ENCODE data around the gene ARAP2. TPM values are rescaled to one million over a fixed set of nuclear protein-coding genes. Genes with fewer than 3 reads are reported as not detected.

The ARAP2 gene
- total and polyA plus RNA-seq, 2 of the 13 experiments (the other 11 are each of a cell fraction or from before 2014, with no cell fraction given), result 0.37 to 1.4 TPM

DNA sequence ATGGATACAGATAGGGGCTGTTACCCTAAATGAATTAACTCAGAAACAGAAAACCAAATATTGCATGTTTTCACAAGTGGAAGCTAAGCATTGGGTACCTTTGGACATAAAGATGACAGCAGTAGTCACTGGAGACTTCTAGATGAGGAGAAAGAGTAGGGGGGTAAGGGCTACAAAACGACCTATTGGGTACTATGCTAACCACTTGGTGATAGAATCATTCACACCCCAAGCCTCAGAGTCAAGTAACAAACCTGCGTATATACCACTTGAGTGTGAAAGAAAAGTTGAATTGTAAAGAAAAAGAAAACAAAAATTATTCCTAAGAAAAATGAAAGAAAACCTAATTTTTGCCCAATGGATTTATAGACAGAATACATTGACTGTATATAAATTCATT is 7.7 kb upstream of the ARAP2 start:
- DNase-seq (ENCODE audit: low spot score) (no peak), ATAC-seq (no peak), FAIRE-seq (no peak)
- POLR2A ChIA-PET, result no interaction called here
- H3K79me2 ChIP-seq (ENCODE audit: insufficient read depth, low read length), result no peaks in the 10 kb centered on the region
- H3K4me2 ChIP-seq (ENCODE audit: low read depth, low read length), result no peak overlapping the region
- no peaks in the 10 kb centered on the region for H3K27me3 ChIP-seq (ENCODE audit: control insufficient read depth in 1 of 2, insufficient read depth in 2 of 2, low read length in 2 of 2)
- in situ Hi-C loops (cut with HindIII; ENCODE audit: extremely low pct_ligation_motif_present, low pct_unique_long_range_greater_than_20kb) (no loop called here), intact Hi-C loops (cut with micrococcal nuclease; ENCODE audit: unreplicated experiment) (no loop called here)
- no peaks in the 10 kb centered on the region for H4K20me1 ChIP-seq (ENCODE audit: insufficient read depth, low read length)
- H3K4me3 ChIP-seq (replicated peaks in 1 of 3; ENCODE audit: insufficient read depth in 1 of 3, low read depth in 2 of 3, low read length in 3 of 3), result no peak overlapping the region
- H3K4me1 ChIP-seq (ENCODE audit: insufficient read depth, low read length), result no peaks in the 10 kb centered on the region
- no peaks in the 10 kb centered on the region for H3K9me3 ChIP-seq (ENCODE audit: low read length)
- 0% methylated on average over 2 of the region's 2 CpGs for WGBS (ENCODE audit: low lambda C conversion rate)
- H3K9ac ChIP-seq (ENCODE audit: insufficient read depth, low read depth, low read length), result no peak overlapping the region
- H3K36me3 ChIP-seq (replicated peaks in 1 of 2; ENCODE audit: control insufficient read depth in 1 of 2, insufficient read depth in 2 of 2, low read length in 2 of 2), result no peaks in the 10 kb centered on the region
- CTCF ChIA-PET (ENCODE audit: low intra/inter-chr PET ratio, low total read pairs), result no interaction called here
- BruUV-seq (replicated peaks), result no TSS peak
- no peak overlapping the region for H2AFZ ChIP-seq (ENCODE audit: low read length)
- H3K27ac ChIP-seq (ENCODE audit: extremely low read length, insufficient read depth, low read length), result no peak overlapping the region
- TF ChIP-seq, protein P1, sequence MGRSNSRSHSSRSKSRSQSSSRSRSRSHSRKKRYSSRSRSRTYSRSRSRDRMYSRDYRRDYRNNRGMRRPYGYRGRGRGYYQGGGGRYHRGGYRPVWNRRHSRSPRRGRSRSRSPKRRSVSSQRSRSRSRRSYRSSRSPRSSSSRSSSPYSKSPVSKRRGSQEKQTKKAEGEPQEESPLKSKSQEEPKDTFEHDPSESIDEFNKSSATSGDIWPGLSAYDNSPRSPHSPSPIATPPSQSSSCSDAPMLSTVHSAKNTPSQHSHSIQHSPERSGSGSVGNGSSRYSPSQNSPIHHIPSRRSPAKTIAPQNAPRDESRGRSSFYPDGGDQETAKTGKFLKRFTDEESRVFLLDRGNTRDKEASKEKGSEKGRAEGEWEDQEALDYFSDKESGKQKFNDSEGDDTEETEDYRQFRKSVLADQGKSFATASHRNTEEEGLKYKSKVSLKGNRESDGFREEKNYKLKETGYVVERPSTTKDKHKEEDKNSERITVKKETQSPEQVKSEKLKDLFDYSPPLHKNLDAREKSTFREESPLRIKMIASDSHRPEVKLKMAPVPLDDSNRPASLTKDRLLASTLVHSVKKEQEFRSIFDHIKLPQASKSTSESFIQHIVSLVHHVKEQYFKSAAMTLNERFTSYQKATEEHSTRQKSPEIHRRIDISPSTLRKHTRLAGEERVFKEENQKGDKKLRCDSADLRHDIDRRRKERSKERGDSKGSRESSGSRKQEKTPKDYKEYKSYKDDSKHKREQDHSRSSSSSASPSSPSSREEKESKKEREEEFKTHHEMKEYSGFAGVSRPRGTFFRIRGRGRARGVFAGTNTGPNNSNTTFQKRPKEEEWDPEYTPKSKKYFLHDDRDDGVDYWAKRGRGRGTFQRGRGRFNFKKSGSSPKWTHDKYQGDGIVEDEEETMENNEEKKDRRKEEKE (IDR thresholded peaks at IDR 0.05), result no peak
- TF ChIP-seq, protein P2, sequence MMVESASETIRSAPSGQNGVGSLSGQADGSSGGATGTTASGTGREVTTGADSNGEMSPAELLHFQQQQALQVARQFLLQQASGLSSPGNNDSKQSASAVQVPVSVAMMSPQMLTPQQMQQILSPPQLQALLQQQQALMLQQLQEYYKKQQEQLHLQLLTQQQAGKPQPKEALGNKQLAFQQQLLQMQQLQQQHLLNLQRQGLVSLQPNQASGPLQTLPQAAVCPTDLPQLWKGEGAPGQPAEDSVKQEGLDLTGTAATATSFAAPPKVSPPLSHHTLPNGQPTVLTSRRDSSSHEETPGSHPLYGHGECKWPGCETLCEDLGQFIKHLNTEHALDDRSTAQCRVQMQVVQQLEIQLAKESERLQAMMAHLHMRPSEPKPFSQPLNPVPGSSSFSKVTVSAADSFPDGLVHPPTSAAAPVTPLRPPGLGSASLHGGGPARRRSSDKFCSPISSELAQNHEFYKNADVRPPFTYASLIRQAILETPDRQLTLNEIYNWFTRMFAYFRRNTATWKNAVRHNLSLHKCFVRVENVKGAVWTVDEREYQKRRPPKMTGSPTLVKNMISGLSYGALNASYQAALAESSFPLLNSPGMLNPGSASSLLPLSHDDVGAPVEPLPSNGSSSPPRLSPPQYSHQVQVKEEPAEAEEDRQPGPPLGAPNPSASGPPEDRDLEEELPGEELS (CRISPR knock-in tag; IDR thresholded peaks at IDR 0.05), result no peak
- TF ChIP-seq ZFP37 (CRISPR knock-in tag; IDR thresholded peaks at IDR 0.05; ENCODE audit: borderline replicate concordance) (no peak), GLI4 (CRISPR knock-in tag; IDR thresholded peaks at IDR 0.05; ENCODE audit: borderline replicate concordance) (no peak), ZSCAN22 (CRISPR knock-in tag; IDR thresholded peaks at IDR 0.05) (no peak), LCORL (IDR thresholded peaks at IDR 0.05) (no peak), LCORL (CRISPR knock-in tag; IDR thresholded peaks at IDR 0.05) (no peak), CCDC6 (CRISPR knock-in tag; IDR thresholded peaks at IDR 0.05) (no peak), TAF1 (CRISPR knock-in tag; IDR thresholded peaks at IDR 0.05) (no peak), SOX13 (IDR thresholded peaks at IDR 0.05) (no peak), SOX13 (CRISPR knock-in tag; conservative IDR thresholded peaks at IDR 0.05 in 1 of 2, IDR thresholded peaks at IDR 0.05 in 1 of 2) (no peak), YEATS2 (CRISPR knock-in tag; IDR thresholded peaks at IDR 0.05; ENCODE audit: borderline replicate concordance) (no peak), ZFP62 (CRISPR knock-in tag; IDR thresholded peaks at IDR 0.05) (no peak), GATAD2A (CRISPR knock-in tag; IDR thresholded peaks at IDR 0.05) (no peak), TMF1 (CRISPR knock-in tag; IDR thresholded peaks at IDR 0.05; ENCODE audit: low read depth) (no peak)
- TF ChIP-seq, protein P3, sequence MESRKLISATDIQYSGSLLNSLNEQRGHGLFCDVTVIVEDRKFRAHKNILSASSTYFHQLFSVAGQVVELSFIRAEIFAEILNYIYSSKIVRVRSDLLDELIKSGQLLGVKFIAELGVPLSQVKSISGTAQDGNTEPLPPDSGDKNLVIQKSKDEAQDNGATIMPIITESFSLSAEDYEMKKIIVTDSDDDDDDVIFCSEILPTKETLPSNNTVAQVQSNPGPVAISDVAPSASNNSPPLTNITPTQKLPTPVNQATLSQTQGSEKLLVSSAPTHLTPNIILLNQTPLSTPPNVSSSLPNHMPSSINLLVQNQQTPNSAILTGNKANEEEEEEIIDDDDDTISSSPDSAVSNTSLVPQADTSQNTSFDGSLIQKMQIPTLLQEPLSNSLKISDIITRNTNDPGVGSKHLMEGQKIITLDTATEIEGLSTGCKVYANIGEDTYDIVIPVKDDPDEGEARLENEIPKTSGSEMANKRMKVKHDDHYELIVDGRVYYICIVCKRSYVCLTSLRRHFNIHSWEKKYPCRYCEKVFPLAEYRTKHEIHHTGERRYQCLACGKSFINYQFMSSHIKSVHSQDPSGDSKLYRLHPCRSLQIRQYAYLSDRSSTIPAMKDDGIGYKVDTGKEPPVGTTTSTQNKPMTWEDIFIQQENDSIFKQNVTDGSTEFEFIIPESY (CRISPR knock-in tag; IDR thresholded peaks at IDR 0.05), result no peak
